GM23338 (cell line): Measurements from ENCODE around the gene DMRTB1. TPM values are rescaled to one million over a fixed set of nuclear protein-coding genes. Genes with fewer than 3 reads are reported as not detected.
A peak's percentile ranks its signal among the peaks of the same experiment; 100 is the strongest.

Experiments used
- ATAC-seq: fragments of 200-7000 bp; cut with Tn5 transposase; 3 replicates; pipeline ENCODE4 v1.9.1; 2020
- DNase-seq: peaks from one replicate; pipeline ENCODE4 v3.0.0-alpha.2; 2015; ENCODE audit warnings: low spot score
- H2AFZ ChIP-seq: fragments of 200-600 bp; sonication (generic); 2 replicates; pipeline ENCODE4 v1.8.0; 2016; ENCODE audit warnings: antibody characterized with exemption, mild to moderate bottlenecking, moderate library complexity
- H3F3A ChIP-seq: fragments of 200-600 bp; sonication (generic); replicated peaks from 2 replicates; pipeline ENCODE4 v1.8.0; 2017; ENCODE audit warnings: antibody characterized with exemption, mixed run types, low read depth
- H3K27ac ChIP-seq: fragments of 200-600 bp; sonication (generic); 2 replicates; pipeline ENCODE4 v1.6.1; 2016; ENCODE audit warnings: low read depth
- H3K27me3 ChIP-seq: fragments of 200-600 bp; sonication (generic); 2 replicates; pipeline ENCODE4 v1.8.0; 2016; ENCODE audit warnings: mild to moderate bottlenecking, mixed run types, moderate library complexity; ENCODE audit not compliant: insufficient read depth
- H3K36me3 ChIP-seq: fragments of 200-600 bp; sonication (generic); 2 replicates; pipeline ENCODE4 v1.8.0; 2016; ENCODE audit warnings: mild to moderate bottlenecking; ENCODE audit not compliant: insufficient read depth
- H3K4me1 ChIP-seq: fragments of 200-600 bp; sonication (generic); 2 replicates; pipeline ENCODE4 v1.8.0; 2016; ENCODE audit warnings: mild to moderate bottlenecking, moderate library complexity; ENCODE audit not compliant: insufficient read depth
- H3K4me2 ChIP-seq: fragments of 200-600 bp; sonication (generic); 2 replicates; pipeline ENCODE4 v1.7.1; 2017; ENCODE audit warnings: mixed run types
- H3K4me3 ChIP-seq: fragments of 200-600 bp; sonication (generic); 2 replicates; pipeline ENCODE4 v1.6.1; 2016; ENCODE audit warnings: mixed run types
- H3K79me2 ChIP-seq: fragments of 200-600 bp; sonication (generic); replicated peaks from 2 replicates; pipeline ENCODE4 v1.8.0; 2017; ENCODE audit warnings: mild to moderate bottlenecking; ENCODE audit not compliant: insufficient read depth
- H3K9me2 ChIP-seq: fragments of 200-600 bp; sonication (generic); 2 replicates; pipeline ENCODE4 v1.8.0; 2017; ENCODE audit not compliant: insufficient read depth
- H4K20me1 ChIP-seq: fragments of 200-600 bp; sonication (generic); replicated peaks from 2 replicates; pipeline ENCODE4 v1.8.0; 2017; ENCODE audit warnings: mild to moderate bottlenecking; ENCODE audit not compliant: insufficient read depth
- H3K27ac Mint-ChIP-seq: 2 replicates; pipeline ENCODE4 v1.8.0; 2020; ENCODE audit warnings: inconsistent platforms, mild to moderate bottlenecking, moderate library complexity, mixed read lengths
- H3K27me3 Mint-ChIP-seq: 3 replicates; pipeline ENCODE4 v1.8.0; 2022; ENCODE audit warnings: low read depth, mild to moderate bottlenecking, moderate library complexity, mixed read lengths, inconsistent platforms; ENCODE audit not compliant: insufficient read depth, poor library complexity
- H3K36me3 Mint-ChIP-seq: 3 replicates; pipeline ENCODE4 v1.8.0; 2021; ENCODE audit warnings: low read depth, mild to moderate bottlenecking, inconsistent platforms, moderate library complexity, mixed read lengths
- H3K4me1 Mint-ChIP-seq: 3 replicates; pipeline ENCODE4 v1.8.0; 2020; ENCODE audit warnings: mild to moderate bottlenecking, inconsistent platforms, mixed read lengths
- H3K4me3 Mint-ChIP-seq: 3 replicates; pipeline ENCODE4 v1.8.0; 2021; ENCODE audit warnings: moderate library complexity, mild to moderate bottlenecking, inconsistent platforms, mixed read lengths
- H3K9me3 Mint-ChIP-seq: 3 replicates; pipeline ENCODE4 v1.8.0; 2020; ENCODE audit warnings: moderate library complexity, mild to moderate bottlenecking, inconsistent platforms, mixed read lengths
- CREB1 ChIP-seq: fragments of 250-450 bp; sonication (Bioruptor Pico); IDR thresholded peaks from 2 replicates; pipeline ENCODE4 v1.5.0; 2020; ENCODE audit warnings: low read depth, mild to moderate bottlenecking, moderate library complexity
- CTCF ChIP-seq, 2 experiments: fragments of 200-600 bp in 1 of 2; sonication (generic) in 1 of 2; conservative IDR thresholded peaks; 2 replicates each; pipeline versions ENCODE4 v1.5.1 to v1.6.1; 2016 to 2017; ENCODE audit warnings: antibody characterized with exemption in 2 of 2, low read depth in 2 of 2, mild to moderate bottlenecking in 2 of 2, moderate library complexity in 1 of 2
- EZH2 ChIP-seq: fragments of 200-600 bp; sonication (generic); IDR thresholded peaks from one replicate; pipeline ENCODE4 v1.8.0; 2017; ENCODE audit warnings: antibody characterized with exemption, mild to moderate bottlenecking, low read depth; ENCODE audit not compliant: unreplicated experiment
- JUNB ChIP-seq: IDR thresholded peaks from one replicate; pipeline ENCODE4 v1.6.1; 2016; ENCODE audit warnings: antibody characterized with exemption; ENCODE audit not compliant: unreplicated experiment
- POLR2AphosphoS5 ChIP-seq: IDR thresholded peaks from 2 replicates; pipeline ENCODE4 v1.6.1; 2016; ENCODE audit warnings: antibody characterized with exemption, low read depth
- REST ChIP-seq: IDR thresholded peaks from one replicate; pipeline ENCODE4 v1.6.1; 2018; ENCODE audit warnings: antibody characterized with exemption; ENCODE audit not compliant: unreplicated experiment
- ZNF114 ChIP-seq: fragments of 250-450 bp; sonication (Bioruptor Pico); IDR thresholded peaks from 2 replicates; pipeline ENCODE4 v1.5.0; 2020; ENCODE audit warnings: mild to moderate bottlenecking, moderate library complexity
- ZNF331 ChIP-seq: fragments of 250-450 bp; sonication (Bioruptor Pico); IDR thresholded peaks from 2 replicates; pipeline ENCODE4 v1.5.0; 2020; ENCODE audit warnings: low read depth, mild to moderate bottlenecking, moderate library complexity
- polyA plus RNA-seq: library from polyadenylated mRNA; unstranded; fragments of >200 nt; fragmentation: Nextera tagmentation; extraction: Ambion mirVana; gene quantifications from 2 replicates; pipeline ENCODE4 v1.2.1, GENCODE V29; 2016
- total RNA-seq: library from RNA; depleted of rRNA; stranded (reverse); fragments of >200 nt; shearing (Covaris generic); gene quantifications from 2 replicates; pipeline ENCODE4 v1.2.3, GENCODE V29; 2014
- TF ChIP-seq, protein P1 (sequence below): IDR thresholded peaks from 2 replicates; pipeline ENCODE4 v1.6.1; 2016; ENCODE audit warnings: antibody characterized with exemption

Gene DMRTB1
- total and polyA plus RNA-seq, 2 experiments from 2014 or later, result 0.27 to 1.2 TPM

GRCh38 chr1:53432611-53433010 lies 26.6 kb upstream of the DMRTB1 start:
- H3K27ac Mint-ChIP-seq, result peak overlapping the region; percentile 99
- H3K9me3 Mint-ChIP-seq, result peaks cover 18% of the 10 kb centered on the region
- TF ChIP-seq REST (no peak), CREB1 (CRISPR knock-in tag) (no peak), ZNF114 (CRISPR knock-in tag) (no peak), JUNB (no peak), EZH2 (no peak), POLR2AphosphoS5 (no peak), CTCF (conservative IDR thresholded peaks at IDR 0.05; ENCODE audit: low read depth in 2 of 2) (no peak), ZNF331 (CRISPR knock-in tag) (no peak)
- TF ChIP-seq, protein P1, sequence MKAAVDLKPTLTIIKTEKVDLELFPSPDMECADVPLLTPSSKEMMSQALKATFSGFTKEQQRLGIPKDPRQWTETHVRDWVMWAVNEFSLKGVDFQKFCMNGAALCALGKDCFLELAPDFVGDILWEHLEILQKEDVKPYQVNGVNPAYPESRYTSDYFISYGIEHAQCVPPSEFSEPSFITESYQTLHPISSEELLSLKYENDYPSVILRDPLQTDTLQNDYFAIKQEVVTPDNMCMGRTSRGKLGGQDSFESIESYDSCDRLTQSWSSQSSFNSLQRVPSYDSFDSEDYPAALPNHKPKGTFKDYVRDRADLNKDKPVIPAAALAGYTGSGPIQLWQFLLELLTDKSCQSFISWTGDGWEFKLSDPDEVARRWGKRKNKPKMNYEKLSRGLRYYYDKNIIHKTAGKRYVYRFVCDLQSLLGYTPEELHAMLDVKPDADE, result no peak
- 0 out of 2 replicates have a peak, but pooled peaks cover 2% of the 10 kb centered on the region for H3K36me3 ChIP-seq
- DNase-seq, result no peak
- H3K27me3 Mint-ChIP-seq, result peaks cover 19% of the 10 kb centered on the region
- no peaks in the 10 kb centered on the region for H4K20me1 ChIP-seq
- no peaks in the 10 kb centered on the region for H3K27me3 ChIP-seq
- H3K9me2 ChIP-seq, result 0 out of 2 replicates have a peak, but pooled peaks cover 3% of the 10 kb centered on the region
- H3K4me1 Mint-ChIP-seq, result peaks cover 87% of the 10 kb centered on the region
- no peak for ATAC-seq
- H2AFZ ChIP-seq, result no peak overlapping the region
- no peaks in the 10 kb centered on the region for H3K79me2 ChIP-seq
- peaks cover 8% of the 10 kb centered on the region; the same call in 1 of the 2 replicates for H3F3A ChIP-seq
- H3K4me3 Mint-ChIP-seq, result peak overlapping the region; percentile 55; the same call in 2 of the 3 replicates
- no peak overlapping the region for H3K4me2 ChIP-seq
- peaks cover 18% of the 10 kb centered on the region for H3K36me3 Mint-ChIP-seq
- H3K4me3 ChIP-seq, result no peak overlapping the region
- no peak overlapping the region for H3K27ac ChIP-seq
- H3K4me1 ChIP-seq, result peaks cover 36% of the 10 kb centered on the region
